Fibroblast of skin of back (primary cell): ENCODE data around the gene HYAL2.

Experiments
- DNase-seq: peaks from one replicate; pipeline ENCODE4 v3.0.0-alpha.2; 2013

The HYAL2 gene

DNA sequence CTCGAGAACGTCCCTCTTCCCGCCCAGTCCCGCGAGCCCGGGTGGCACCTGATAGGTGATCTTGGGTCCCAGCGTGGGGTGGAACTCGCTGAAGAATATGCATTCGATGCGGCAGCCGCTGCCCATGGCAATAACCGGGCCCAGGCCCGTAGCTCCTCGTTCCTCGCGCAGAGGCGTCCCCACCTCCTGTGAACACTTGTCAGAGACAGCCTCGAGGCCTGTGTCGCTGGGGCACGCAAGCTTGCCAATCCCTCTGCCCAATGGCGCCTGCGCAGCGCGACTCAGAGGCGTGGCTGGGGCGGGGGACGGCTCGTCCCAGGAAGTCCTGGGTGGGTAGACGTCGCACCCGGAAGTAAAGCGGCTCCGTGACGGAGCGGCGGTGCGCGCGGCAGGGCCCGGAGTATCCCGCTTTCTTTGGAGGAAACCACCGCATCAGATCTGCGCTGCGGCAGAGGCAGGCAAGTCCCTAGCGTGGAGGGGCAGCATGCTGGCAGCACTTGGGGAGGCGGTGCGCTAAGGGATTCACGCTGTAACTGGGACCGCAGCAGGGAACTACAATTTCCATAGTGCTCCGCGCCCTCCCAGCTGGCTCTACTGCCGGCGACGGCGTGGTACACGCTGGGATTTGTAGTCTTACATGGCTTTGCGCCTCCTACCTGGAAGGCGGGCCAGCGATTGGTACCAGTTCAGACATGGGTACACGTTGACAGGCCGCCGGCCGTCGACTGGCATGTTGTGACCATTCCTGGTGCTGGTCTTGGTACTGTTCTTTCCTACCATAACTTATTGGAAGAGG is 28.2 kb upstream of the HYAL2 start, which contains the start of the genes CYB561D2 and NPRL2:
TSS of gene CYB561D2 (plus strand) at position 336 of the 796 bp plus-strand sequence. CDS start 572 bp downstream, outside the sequence.
TSS of gene NPRL2 (minus strand) at position 249 of the 796 bp plus-strand sequence. CDS start at position 126, 123 bp downstream.
- DNase-seq, result peak; percentile 94

DNA sequence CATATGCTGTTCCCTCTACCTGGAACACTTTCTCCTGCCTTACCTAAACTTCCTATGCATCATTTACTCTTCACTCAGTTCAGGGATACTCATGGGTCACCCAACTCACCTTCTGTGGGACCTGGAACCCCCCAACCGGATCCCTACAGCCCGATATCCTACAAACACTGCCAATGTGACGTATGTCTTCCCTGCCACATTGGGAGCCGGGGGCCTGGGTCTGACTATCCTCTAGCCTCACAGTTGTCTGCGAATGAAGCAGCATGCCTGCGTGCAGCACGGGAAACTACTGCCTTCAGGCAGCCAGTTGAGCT is 27.6 kb upstream of the HYAL2 start:
- DNase-seq, result no peak

DNA sequence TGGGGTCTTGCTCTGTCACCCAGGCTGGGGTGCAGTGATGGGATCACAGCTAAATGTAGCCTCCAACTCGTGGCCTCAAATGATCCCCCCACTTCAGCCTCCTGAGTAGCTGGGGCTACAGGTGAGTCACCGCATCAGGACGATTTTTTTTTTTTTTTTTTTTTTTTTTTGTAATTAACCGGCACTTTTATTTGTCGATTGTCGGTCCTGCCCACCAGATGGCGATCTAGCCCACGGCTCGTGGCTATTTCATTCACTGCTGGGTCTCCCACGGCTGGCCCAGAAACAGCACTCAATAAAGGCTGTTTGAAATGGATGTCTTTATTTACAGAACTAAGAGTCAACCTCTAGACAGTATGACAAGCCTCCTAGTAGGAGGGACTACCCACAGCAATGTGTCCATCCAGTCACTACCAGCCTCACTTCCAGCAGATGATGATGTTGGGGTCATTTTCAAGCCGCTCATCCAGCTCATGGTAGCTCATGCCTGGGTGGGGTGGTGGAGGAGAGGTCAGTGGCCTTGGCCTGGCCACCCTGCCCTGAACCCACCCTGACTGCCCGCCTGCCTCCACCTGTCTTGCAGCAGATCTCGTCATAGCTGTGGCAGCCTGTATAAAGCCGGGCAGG is 24.8 kb upstream of the HYAL2 start:
- peak; percentile 76 for DNase-seq

DNA sequence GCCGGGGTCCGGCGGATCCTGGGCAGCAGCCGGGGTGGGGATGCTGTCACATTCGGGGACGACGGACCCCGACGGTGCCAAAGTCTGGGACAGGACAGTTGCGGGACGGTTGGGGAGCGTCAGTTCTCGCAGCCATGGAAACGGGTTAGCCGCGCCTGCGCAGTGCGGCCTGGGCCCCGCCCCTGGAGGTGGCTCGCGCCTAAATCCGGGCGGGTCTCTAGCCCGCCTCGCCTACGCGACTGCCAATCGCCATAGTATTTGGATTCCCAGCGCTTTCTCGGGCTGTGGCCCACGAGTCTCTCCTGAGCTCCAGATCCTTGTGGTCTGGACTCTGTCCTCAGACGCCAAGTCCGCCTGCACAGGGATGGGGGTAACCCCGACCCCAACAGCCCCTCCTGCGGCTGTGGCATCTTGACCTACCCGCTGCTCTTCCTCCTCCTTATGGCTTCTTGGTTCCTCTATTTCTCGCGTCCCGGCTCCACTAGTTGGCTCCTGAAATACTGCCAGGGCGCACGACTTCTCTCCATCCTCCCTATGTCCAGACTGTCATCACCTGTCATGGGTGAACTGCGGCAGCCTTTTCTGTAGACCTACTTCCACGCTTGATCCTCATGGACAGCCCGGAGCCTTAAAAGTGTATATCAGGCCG is 23.2 kb upstream of the HYAL2 start, which contains the start of gene ZMYND10:
TSS of gene ZMYND10 (minus strand) at position 147 of the 649 bp plus-strand sequence. CDS start 153 bp downstream, outside the sequence.
- peak; percentile 43 for DNase-seq

DNA sequence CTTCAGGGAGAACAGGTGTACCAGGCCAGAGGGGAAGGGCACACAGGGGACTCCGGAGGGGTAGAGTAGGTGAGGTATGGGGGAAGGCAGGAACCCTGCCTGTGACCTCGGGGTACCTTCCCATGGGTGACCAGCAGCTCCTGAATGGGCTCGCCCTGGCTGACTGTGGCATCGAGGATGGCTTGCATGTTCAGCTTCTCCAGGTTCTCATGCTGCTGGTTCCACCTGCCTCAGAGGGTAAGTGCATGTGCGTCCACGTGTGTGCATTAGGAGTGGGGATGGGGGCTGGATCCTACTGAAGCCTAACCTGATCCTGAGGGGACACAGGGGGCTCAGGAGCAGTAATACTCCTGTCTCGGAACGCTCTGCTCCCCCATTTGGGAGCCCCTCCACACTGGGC is 22.5 kb upstream of the HYAL2 start:
- DNase-seq, result no peak

DNA sequence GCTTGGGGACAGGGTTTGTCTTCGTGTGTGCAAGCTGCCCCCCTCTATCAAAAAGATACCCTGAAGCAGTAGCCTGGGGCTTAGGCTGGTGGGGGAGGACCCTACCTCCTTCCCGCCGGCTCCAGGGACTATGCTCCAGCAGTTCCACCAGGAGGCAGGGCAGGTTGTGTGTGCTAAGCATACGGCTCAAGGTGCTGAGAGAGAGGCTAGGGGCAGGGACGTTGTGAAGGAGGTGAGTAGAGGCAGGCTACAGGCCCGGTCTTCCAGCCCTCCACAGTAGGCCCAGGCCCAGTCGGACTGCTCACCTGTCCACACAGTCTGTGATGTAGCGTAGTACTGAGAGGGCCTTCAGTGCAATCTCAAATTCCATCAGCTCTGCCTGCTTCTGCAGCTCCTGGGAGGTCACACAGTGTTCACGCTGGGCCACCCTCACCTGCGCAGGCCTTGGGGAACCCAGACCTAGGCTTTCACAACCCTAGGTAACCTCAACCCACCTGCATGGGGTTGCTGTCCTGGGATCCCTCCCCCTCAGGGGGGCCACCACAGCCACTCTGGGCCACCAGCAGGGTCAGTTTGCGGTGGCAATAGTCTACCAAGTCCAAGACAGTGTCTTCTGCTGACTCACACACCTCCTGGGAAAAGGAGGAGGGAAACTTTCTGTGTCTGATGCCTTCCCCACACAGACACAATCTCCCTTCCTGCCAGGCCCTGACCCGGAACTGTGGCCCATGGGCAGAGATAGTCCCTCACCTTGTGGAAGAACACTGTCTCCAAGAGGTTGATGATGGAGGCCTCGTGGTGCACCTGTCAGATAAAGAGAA is 20.5 kb upstream of the HYAL2 start:
- no peak for DNase-seq

DNA sequence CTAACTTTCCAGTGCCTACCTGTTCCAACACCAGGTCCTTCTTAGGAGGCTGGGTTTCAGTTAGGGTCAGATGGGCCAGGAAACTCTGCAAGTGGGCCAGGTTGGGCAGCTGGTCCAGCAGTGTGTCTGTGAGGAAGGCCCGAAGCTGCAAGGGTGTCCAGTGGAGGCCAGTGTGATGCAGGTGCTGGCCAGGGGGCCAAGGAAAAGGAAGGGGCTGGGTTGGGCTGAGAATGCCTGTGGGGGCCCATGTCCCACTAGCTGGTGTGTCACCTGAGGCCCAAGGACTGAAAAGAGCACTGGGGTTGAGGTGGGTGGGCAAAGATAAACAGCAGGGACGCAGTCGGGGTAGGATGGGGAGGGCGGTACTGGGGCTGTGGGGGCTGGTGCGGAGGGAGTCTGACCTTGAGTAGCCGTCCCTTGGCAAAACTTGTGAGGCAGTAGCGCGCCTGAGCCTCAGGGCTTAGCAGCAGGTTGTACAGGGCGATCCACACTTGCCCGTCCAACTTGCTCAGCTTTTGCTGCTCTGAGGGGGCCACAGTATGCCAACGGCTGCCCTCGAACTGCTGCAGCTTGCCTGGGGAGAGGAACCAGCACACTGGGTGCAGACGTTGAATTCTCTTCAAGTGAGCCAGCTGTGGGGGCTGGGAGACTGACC is 19.6 kb upstream of the HYAL2 start:
- no peak for DNase-seq

DNA sequence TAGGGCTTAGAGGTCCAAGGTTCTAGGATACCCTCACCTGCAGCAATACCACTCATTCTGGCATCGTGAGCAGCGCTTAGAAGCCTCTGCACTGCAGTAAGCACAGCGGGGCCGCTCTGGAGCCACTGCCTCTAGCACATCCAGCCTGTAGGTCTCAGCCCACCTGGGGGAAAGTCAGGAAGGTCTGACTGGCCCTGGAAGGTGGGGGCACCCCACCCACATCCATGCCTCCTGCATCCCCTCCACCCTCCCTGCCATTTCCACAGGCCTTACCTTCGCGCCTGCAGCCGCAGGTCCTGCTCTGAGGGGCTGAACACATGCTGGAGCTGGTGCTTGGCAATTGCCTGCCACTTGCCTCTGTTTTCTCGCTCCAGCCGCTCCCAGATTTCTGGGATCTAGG is 19.0 kb upstream of the HYAL2 start:
- DNase-seq, result no peak

DNA sequence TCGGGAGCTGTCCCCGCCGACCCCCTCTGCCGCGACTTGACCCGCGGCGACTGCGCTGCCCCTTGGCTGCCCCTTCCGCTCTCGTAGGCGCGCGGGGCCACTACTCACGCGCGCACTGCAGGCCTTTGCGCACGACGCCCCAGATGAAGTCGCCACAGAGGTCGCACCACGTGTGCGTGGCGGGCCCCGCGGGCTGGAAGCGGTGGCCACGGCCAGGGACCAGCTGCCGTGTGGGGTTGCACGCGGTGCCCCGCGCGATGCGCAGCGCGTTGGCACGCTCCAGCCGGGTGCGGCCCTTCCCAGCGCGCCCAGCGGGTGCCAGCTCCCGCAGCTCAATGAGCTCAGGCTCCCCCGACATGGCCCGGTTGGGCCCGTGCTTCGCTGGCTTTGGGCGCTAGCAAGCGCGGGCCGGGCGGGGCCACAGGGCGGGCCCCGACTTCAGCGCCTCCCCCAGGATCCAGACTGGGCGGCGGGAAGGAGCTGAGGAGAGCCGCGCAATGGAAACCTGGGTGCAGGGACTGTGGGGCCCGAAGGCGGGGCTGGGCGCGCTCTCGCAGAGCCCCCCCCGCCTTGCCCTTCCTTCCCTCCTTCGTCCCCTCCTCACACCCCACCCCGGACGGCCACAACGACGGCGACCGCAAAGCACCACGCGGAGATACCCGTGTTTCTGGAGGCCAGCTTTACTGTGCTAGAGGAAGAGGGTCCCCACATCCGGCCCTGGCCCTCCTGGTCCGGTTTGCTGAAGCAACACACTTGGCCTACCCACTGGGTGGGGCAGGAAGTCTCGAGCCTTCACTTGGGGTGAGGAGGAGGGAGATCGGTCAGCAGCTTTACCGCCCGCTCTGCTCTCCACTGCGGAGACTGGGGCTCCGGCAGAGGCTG is 18.1 kb upstream of the HYAL2 start, which contains the start of gene RASSF1:
TSS of gene RASSF1 (minus strand) at position 389 of the 882 bp plus-strand sequence. CDS start at position 358, 31 bp downstream.
- DNase-seq, result peak; percentile 67

DNA sequence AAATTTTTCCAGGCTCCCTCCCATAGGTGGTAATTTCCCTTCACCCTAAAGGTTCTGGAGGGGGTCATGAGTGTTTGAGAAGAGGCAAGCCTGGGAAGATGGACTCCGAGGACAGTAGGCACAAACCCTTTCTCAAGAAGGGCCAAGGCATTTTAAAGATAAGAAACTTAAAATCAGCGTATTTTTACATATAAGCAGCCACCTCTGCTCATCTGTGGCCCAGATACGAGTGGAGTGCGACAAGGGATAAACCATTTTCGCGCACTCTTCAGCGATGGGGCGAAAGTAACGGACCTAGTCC is 17.6 kb upstream of the HYAL2 start:
- no peak for DNase-seq

DNA sequence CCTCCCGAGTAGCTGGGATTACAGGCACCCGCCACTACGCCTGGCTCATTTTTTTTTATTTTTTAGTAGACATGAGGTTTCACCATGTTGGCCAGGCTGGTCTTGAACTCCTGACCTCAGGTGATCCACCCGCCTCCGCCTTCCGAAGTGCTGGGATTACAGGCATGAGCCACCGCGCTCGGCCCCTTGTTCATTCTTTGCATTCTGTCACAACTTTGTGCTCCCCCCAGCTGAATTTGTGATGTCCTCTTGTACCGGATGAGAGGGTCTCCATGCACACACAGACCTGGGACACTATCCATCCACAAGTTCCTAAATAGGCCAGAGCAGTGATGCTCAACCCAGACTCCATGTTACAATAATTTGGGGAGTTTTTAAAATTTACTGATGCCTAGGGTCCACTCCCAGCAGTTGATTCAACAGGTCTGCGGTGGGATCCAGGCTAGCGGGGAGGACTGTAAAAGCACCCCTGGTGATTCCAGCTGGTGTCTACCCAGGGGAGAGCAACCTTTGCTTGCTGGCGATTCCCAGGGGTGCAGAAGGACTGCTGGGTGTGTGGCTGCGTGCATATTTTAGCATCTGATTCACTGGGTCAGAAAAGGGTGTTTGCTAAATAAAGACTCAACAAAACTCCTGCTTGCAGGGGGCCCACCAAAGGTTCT is 17.1 kb upstream of the HYAL2 start:
- peak; percentile 73 for DNase-seq

DNA sequence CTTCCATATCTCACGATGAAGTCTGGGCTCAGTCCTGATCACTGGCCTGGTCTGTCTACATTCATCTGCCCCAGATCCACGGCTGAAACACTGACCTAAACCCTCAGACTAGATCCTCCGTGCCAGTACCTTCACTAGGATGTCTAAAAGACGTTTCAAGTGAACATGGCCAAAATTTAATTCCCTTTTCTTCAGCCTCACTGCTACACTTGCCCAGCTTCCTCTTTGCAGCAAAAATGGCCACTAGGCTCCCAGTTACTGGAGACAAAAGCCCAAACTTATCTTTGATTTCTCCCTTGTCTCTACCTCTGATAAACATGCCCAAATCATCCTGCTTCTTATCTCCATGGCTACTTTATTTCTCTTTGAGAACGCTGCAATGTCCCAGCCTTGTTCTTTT is 16.4 kb upstream of the HYAL2 start:
- DNase-seq, result no peak

DNA sequence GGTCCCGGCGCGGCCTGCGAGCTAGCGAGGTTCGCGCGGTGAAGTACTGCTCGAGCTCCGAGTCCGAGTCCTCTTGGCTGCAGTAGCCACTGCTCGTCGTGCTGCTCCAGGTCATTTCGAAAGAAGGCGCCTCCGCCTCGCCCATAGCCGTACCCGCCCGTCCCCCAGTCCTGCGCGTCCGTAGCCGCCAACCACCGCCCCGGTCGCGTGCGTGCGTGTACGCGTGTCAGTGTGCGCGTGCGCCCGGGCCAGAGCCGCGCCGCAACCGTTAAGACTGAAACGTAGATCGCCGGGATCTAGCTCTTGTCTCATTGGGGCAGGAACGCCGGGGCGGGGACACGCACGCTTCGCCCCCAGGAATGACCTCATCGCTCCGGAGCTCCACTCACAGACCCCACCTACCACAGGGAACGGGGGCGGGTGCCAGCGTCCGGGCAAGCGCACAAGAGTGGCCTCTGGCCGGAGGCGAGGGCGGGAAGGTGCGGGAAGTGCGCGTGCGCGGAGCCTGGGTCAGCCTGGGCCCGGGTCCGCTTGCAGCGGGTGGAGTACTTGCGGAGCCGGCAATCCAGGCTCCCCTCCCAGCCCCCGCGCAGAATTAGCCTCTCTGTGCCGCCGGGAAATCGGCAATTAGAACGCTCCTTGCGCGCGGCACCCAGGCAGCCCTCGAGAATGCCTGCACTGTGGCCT is 14.8 kb upstream of the HYAL2 start:
- peak; percentile 99 for DNase-seq

DNA sequence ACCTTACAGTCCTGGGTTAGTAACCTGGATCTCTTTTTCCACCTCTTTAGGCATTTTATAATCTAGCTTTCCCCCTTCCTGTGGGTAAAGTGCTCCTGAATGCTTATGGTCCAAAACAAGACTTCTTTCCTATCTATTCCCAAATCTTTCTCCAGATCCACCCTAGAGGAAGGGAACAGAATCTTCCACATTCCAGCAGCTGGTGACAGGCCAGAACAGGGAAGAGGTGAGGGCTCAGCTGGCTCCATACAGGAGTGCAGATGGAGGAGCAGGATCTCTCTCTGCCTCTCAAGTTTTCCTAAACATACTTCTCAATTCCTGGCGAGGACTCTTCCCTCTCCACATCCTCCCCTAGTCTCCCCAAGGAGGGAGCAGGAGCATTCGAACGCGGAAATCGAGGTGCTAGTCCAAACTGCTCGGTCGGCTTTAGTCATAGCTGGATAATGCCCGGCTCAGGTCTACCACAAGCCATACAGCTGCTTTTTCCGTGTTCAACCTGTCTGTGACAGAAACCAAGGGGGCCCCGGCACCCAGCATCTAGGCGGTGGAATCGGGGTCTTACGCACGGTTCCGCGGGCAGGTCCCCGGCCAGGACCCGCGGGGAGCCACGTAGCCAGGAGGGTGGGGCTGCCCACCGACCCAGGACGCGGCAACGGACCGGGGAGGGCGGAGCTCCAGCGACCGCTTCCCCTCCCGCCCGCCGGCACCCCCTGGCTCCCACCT is 14.1 kb upstream of the HYAL2 start:
- DNase-seq, result peak; percentile 32

DNA sequence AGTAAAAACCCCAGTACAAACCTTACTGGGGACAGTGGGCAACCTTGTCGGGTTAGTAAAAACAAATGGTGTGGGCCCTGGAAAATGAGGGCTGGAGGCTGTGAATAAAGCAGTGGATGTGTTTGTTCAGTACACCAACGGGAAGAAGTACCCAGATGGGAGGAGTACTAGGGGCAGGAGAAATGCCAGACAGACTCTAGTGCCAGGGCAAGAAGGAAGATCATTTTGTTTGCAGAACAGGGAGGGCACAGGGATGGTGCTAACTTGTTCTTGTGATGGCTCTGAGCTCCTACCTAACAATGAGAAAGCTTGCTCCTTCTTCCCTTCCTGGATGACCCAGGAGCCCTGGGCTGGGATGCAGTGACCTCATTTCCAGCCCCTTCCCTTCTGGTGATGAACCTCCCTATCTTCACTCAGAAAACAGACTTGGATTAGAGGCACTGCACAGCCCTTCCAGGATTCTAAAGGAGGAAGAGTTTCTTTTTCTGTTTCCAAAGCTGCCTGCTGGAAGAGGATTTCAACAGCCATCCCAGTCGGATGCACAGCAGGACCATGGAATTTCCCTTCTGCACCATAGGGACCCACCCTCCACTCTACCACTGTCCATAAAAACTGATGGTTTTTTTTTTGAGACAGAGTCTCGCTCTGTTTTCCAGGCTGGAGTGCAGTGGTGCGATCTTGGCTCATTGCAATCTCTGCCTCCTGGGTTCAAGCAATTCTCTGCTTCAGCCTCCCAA is 12.0 kb upstream of the HYAL2 start:
- no peak for DNase-seq

DNA sequence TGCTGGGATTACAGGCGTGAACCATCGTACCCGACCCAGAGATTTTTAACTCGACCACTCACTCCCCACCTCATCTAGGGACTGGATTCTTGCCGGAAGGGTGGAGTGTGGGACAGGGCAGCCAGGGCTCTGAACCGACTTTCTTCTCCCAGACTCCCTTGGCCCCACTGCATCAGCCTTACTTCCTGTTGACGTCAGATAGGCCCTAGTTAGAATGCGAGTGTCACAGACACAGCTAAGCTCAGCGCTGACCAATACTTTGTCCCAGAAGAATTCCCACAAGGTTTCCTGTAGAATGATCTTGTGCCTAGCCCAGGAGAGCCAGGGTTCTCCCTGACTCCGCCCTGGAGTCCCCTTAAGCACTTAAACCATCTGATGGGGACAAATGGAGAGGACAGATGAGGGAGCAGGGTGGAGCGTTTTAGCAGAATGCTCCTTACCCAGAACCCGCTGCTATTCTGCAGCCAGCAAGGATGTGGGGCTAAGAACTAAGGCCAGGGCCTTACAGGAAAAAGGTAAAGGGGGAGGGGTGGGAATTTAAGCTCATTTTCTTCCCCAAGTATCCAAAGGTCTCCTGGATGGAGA is 11.3 kb upstream of the HYAL2 start:
- peak; percentile 50 for DNase-seq

DNA sequence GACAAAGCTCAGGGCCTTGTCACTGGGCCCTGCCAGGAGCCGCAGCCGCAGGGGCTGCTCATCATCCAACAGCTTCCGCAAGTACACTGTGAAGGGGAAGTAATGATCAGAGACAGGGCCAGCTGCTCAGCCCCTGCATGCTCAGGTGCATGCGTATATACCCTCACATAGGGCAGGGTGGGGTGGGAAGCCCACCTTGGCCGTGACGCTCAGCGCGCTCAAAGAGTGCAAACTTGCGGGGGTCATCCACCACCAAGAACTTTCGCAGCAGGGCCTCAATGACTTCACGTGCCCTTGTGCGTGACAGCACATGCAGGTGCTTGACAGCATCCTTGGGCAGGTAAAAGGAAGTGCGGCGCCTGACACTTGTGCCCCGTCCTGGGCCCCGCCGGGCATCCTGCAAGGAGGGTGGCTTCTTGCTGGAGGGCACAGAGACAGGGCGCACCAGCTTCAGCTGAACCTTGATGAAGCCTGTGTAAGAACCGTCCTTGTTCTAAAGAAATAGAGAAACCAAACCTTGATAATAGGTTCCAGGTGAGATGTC is 8.9 kb upstream of the HYAL2 start:
- DNase-seq, result no peak

DNA sequence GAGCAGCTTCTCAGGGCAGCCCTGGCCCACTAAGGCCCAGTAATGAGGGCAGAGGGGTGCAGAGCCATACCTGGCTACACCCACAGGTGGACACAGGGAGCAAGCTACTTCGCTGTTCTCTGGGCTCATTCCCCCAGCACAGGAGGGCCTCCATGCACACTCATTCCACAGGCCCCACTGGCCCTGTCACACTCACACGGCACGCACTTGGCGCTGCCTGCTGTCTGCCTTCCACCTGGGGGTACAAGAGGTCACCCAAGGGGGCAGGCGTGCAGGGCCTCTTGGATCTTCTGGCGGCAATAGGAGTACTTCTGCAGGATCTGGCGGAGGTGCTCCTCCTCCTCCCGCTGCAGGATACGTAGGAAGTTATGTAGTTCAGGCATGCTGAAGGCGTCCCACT is 7.8 kb upstream of the HYAL2 start:
- DNase-seq, result no peak
